Neural cell (in vitro differentiated cells): ENCODE measurements around the gene MISP. TPM values are rescaled to one million over a fixed set of nuclear protein-coding genes. Genes with fewer than 3 reads are reported as not detected.

Experiments
- H2AFZ ChIP-seq: fragments of 200-600, 300-800 bp; sonication (generic), shearing (Covaris generic); 2 replicates; pipeline ENCODE4 v1.6.0; 2014; ENCODE audit warnings: low read depth, mild to moderate bottlenecking, antibody characterized with exemption, low read length, moderate library complexity
- H3F3A ChIP-seq: fragments of 200-600 bp; shearing (Covaris generic); 2 replicates; pipeline ENCODE4 v1.6.1; 2016; ENCODE audit warnings: mild to moderate bottlenecking, moderate library complexity, mixed read lengths, antibody characterized with exemption, low read length; ENCODE audit not compliant: insufficient read depth, poor library complexity, severe bottlenecking
- H3K27ac ChIP-seq: fragments of 200-600, 300-800 bp; sonication (generic), shearing (Covaris generic); 2 replicates; pipeline ENCODE4 v1.5.1; 2014; ENCODE audit warnings: mild to moderate bottlenecking, low read length, moderate library complexity
- H3K27me3 ChIP-seq: fragments of 300-800, 200-600 bp; sonication (generic), shearing (Covaris generic); 2 replicates; pipeline ENCODE4 v1.6.0; 2014; ENCODE audit warnings: mild to moderate bottlenecking, low read depth, low read length, moderate library complexity; ENCODE audit not compliant: insufficient read depth
- H3K36me3 ChIP-seq: fragments of 300-800, 200-600 bp; sonication (generic), shearing (Covaris generic); 2 replicates; pipeline ENCODE4 v1.5.1; 2014; ENCODE audit warnings: mild to moderate bottlenecking, antibody characterized with exemption, low read length, moderate library complexity; ENCODE audit not compliant: insufficient read depth
- H3K4me2 ChIP-seq: fragments of 300-800, 200-600 bp; sonication (generic), shearing (Covaris generic); 2 replicates; pipeline ENCODE4 v1.6.0; 2014; ENCODE audit warnings: mild to moderate bottlenecking, low read length
- H3K4me3 ChIP-seq: fragments of 300-800, 200-600 bp; sonication (generic), shearing (Covaris generic); 2 replicates; pipeline ENCODE4 v1.5.1; 2014; ENCODE audit warnings: mild to moderate bottlenecking, low read length, moderate library complexity
- H3K79me2 ChIP-seq: fragments of 200-600 bp; shearing (Covaris generic); replicated peaks from 2 replicates; pipeline ENCODE4 v1.6.0; 2014; ENCODE audit warnings: mild to moderate bottlenecking, low read length, moderate library complexity; ENCODE audit not compliant: insufficient read depth
- H3K9ac ChIP-seq: fragments of 300-800, 200-600 bp; sonication (generic), shearing (Covaris generic); 2 replicates; pipeline ENCODE4 v1.6.1; 2016; ENCODE audit warnings: mild to moderate bottlenecking, low read length, mixed read lengths
- H3K9me2 ChIP-seq: fragments of 200-600 bp; shearing (Covaris generic); 2 replicates; pipeline ENCODE4 v1.6.1; 2016; ENCODE audit warnings: mild to moderate bottlenecking, low read length, mixed read lengths; ENCODE audit not compliant: insufficient read depth
- H3K9me3 ChIP-seq: fragments of 200-600, 300-800 bp; sonication (generic), shearing (Covaris generic); 2 replicates; pipeline ENCODE4 v1.6.1; 2016; ENCODE audit warnings: mild to moderate bottlenecking, mixed run types, low read length, moderate library complexity, mixed read lengths
- H4K20me1 ChIP-seq: fragments of 200-600 bp; shearing (Covaris generic); 2 replicates; pipeline ENCODE4 v1.6.1; 2016; ENCODE audit warnings: mild to moderate bottlenecking, mixed run types; ENCODE audit not compliant: insufficient read depth
- EP300 ChIP-seq: fragments of 450-650 bp; conservative IDR thresholded peaks from 2 replicates; pipeline ENCODE4 v1.6.1; 2014; ENCODE audit warnings: antibody characterized with exemption, mild to moderate bottlenecking, moderate library complexity; ENCODE audit not compliant: poor library complexity, severe bottlenecking
- EZH2 ChIP-seq: fragments of 200-600, 300-800 bp; shearing (Covaris generic), sonication (generic); IDR thresholded peaks from 2 replicates; pipeline ENCODE4 v1.6.1; 2014; ENCODE audit warnings: antibody characterized with exemption, low read length, borderline replicate concordance, mild to moderate bottlenecking; ENCODE audit not compliant: insufficient read depth, poor library complexity, severe bottlenecking
- MXI1 ChIP-seq: fragments of 450-650 bp; conservative IDR thresholded peaks from 2 replicates; pipeline ENCODE4 v1.6.1; 2014; ENCODE audit warnings: antibody characterized with exemption, mild to moderate bottlenecking; ENCODE audit not compliant: poor library complexity, severe bottlenecking
- POLR2AphosphoS5 ChIP-seq: IDR thresholded peaks from 2 replicates; pipeline ENCODE4 v1.6.1; 2012
- RAD21 ChIP-seq: fragments of 450-650 bp; conservative IDR thresholded peaks from 2 replicates; pipeline ENCODE4 v1.6.1; 2014; ENCODE audit warnings: antibody characterized with exemption, mild to moderate bottlenecking, moderate library complexity
- SMC3 ChIP-seq: fragments of 450-650 bp; conservative IDR thresholded peaks from 2 replicates; pipeline ENCODE4 v1.6.1; 2014; ENCODE audit warnings: antibody characterized with exemption, mild to moderate bottlenecking, moderate library complexity; ENCODE audit not compliant: poor library complexity
- TAF1 ChIP-seq: IDR thresholded peaks from 2 replicates; pipeline ENCODE4 v1.6.1; 2012; ENCODE audit warnings: low read depth
- polyA plus RNA-seq: library from polyadenylated mRNA; depleted of rRNA; stranded (reverse); fragments of >200 nt; gene quantifications from 2 replicates; pipeline ENCODE4 v1.2.3, GENCODE V29; 2014
- TF ChIP-seq, protein P1 (sequence below): IDR thresholded peaks from 2 replicates; pipeline ENCODE4 v1.6.1; 2012; ENCODE audit warnings: borderline replicate concordance
- TF ChIP-seq, protein P2 (sequence below): fragments of 450-650 bp; IDR thresholded peaks from 2 replicates; pipeline ENCODE4 v1.5.1; 2014; ENCODE audit warnings: antibody characterized with exemption, mild to moderate bottlenecking, moderate library complexity; ENCODE audit not compliant: poor library complexity, severe bottlenecking

The MISP gene
- polyA plus RNA-seq, 1 donor from 2014 or later, result 0.98 TPM

DNA sequence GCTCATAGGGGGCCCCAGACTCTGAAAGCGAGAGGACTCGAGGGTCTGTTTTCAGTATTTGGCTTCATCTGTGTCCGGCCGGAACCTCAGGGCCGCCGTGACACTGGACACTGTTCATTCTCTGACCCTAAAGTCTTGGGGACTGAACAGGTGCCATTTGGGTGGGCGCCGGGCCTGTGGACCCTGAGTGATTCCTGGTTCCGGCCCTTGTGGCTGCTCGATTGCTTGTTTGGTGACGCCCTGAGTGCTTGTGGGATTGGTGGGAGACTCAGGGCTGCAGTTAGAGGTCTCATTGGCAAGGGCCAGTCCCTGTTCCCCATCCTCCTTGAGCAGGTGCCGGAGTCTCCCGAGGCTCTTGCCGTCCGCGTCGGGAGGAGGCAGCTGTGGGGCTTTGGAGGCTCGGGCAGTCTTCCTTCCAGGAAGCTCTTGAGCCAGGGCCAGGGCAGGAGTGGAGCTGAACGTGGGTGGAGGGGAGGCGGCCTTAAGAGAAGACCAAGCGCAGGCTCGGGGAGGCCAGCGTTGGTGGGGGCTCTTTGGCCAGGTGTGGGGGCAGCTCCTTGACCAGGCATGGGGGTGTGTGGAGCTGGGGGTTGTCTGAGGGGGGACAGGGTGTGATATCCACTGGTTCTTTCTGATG is 51.1 kb downstream of the MISP start:
- Histone ChIP-seq H3F3A (no peaks in the 10 kb centered on the region), H3K4me2 (no peak overlapping the region), H3K9ac (peak overlapping the region; percentile 26), H3K9me3 (no peaks in the 10 kb centered on the region), H3K27me3 (no peaks in the 10 kb centered on the region), H3K36me3 (no peaks in the 10 kb centered on the region), H3K79me2 (peaks cover 62% of the 10 kb centered on the region), H3K9me2 (no peaks in the 10 kb centered on the region), H2AFZ (no peak overlapping the region), H3K27ac (no peak overlapping the region), H4K20me1 (peaks cover 50% of the 10 kb centered on the region), H3K4me3 (no peak overlapping the region)
- TF ChIP-seq POLR2AphosphoS5, result no peak
- TF ChIP-seq RAD21, result no peak
- no peak for TF ChIP-seq TAF1
- TF ChIP-seq, protein P1, sequence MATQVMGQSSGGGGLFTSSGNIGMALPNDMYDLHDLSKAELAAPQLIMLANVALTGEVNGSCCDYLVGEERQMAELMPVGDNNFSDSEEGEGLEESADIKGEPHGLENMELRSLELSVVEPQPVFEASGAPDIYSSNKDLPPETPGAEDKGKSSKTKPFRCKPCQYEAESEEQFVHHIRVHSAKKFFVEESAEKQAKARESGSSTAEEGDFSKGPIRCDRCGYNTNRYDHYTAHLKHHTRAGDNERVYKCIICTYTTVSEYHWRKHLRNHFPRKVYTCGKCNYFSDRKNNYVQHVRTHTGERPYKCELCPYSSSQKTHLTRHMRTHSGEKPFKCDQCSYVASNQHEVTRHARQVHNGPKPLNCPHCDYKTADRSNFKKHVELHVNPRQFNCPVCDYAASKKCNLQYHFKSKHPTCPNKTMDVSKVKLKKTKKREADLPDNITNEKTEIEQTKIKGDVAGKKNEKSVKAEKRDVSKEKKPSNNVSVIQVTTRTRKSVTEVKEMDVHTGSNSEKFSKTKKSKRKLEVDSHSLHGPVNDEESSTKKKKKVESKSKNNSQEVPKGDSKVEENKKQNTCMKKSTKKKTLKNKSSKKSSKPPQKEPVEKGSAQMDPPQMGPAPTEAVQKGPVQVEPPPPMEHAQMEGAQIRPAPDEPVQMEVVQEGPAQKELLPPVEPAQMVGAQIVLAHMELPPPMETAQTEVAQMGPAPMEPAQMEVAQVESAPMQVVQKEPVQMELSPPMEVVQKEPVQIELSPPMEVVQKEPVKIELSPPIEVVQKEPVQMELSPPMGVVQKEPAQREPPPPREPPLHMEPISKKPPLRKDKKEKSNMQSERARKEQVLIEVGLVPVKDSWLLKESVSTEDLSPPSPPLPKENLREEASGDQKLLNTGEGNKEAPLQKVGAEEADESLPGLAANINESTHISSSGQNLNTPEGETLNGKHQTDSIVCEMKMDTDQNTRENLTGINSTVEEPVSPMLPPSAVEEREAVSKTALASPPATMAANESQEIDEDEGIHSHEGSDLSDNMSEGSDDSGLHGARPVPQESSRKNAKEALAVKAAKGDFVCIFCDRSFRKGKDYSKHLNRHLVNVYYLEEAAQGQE, result no peak
- TF ChIP-seq EP300, result no peak
- TF ChIP-seq EZH2, result no peak
- TF ChIP-seq MXI1, result no peak
- no peak for TF ChIP-seq SMC3
- TF ChIP-seq, protein P2, sequence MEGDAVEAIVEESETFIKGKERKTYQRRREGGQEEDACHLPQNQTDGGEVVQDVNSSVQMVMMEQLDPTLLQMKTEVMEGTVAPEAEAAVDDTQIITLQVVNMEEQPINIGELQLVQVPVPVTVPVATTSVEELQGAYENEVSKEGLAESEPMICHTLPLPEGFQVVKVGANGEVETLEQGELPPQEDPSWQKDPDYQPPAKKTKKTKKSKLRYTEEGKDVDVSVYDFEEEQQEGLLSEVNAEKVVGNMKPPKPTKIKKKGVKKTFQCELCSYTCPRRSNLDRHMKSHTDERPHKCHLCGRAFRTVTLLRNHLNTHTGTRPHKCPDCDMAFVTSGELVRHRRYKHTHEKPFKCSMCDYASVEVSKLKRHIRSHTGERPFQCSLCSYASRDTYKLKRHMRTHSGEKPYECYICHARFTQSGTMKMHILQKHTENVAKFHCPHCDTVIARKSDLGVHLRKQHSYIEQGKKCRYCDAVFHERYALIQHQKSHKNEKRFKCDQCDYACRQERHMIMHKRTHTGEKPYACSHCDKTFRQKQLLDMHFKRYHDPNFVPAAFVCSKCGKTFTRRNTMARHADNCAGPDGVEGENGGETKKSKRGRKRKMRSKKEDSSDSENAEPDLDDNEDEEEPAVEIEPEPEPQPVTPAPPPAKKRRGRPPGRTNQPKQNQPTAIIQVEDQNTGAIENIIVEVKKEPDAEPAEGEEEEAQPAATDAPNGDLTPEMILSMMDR, result no peak

DNA sequence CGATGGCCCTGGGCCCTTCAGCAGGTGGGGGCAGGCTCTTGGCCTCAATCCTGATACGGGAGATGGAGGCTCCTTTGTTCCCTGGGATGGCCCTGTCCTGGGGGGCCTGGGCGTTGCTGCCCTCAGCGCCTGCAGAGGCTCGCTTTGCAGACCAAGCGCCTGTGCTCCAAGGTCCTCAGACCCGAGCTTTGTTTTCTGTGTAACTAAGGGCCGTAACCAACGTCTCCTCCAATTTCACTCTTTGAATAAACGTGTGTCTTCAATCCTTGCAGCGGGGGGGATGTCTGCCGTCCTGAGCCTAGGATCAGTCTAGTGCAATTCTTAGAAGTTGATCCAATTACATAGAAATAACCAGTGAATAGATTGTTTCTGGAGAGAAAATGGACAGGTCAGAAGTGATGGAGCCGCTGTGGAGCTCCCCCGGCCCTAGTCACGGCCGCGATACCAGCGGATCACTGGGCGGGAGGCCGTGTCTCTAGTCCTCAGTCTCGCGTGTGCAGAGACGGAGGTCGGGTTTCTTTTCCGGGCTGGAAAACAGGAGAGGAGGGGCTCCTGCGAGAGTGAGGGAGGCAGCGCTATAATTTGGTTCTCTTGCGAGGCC is 51.7 kb downstream of the MISP start:
- TF ChIP-seq SMC3 (no peak), EZH2 (no peak)
- H3K27me3 ChIP-seq, result no peaks in the 10 kb centered on the region
- no peaks in the 10 kb centered on the region for H3K9me2 ChIP-seq
- H3K79me2 ChIP-seq, result peaks cover 62% of the 10 kb centered on the region
- no peaks in the 10 kb centered on the region for H3K9me3 ChIP-seq
- peak overlapping the region; percentile 26 for H3K9ac ChIP-seq
- peaks cover 50% of the 10 kb centered on the region for H4K20me1 ChIP-seq
- no peaks in the 10 kb centered on the region for H3K36me3 ChIP-seq
- no peak overlapping the region for H3K4me3 ChIP-seq
- no peak overlapping the region for H3K4me2 ChIP-seq
- H3F3A ChIP-seq, result no peaks in the 10 kb centered on the region
- no peak overlapping the region for H3K27ac ChIP-seq
- H2AFZ ChIP-seq, result no peak overlapping the region
